HepG2 (cell line): Measurements from ENCODE around the gene PBX1. TPM values are rescaled to one million over a fixed set of nuclear protein-coding genes. Genes with fewer than 3 reads are reported as not detected.

Source experiments
- ATAC-seq: fragments of 200-7000 bp; cut with Tn5 transposase; 3 replicates; pipeline ENCODE4 v1.9.1; 2020; ENCODE audit warnings: mild to moderate bottlenecking, moderate library complexity
- BruUV-seq: library from RNA; stranded (reverse); fragments of 400-500 nt; replicated peaks from 2 replicates; lab custom pipeline; 2021; lab: Mats Ljungman, UMichigan
- CTCF ChIA-PET: fragments of 300-600 bp; formaldehyde crosslinking; extraction: SDS; loops from one replicate; lab custom pipeline; 2021; ENCODE audit warnings: low total read pairs, inconsistent platforms, low intra/inter-chr PET ratio; lab: Yijun Ruan, JAX
- POLR2A ChIA-PET: fragments of 350-600 bp; sonication (Branson Sonifier 250); formaldehyde crosslinking; loops from one replicate; lab custom pipeline; 2020; ENCODE audit warnings: antibody characterized with exemption, inconsistent platforms; lab: Yijun Ruan, JAX
- DNase-seq: peaks from one replicate; pipeline ENCODE4 v3.0.0-alpha.2; 2015; ENCODE audit warnings: low spot score
- FAIRE-seq: peaks from 3 replicates; lab custom pipeline; 2011; peaks lifted over from hg19 to GRCh38; lab: Jason Lieb, UNC
- H2AFZ ChIP-seq: one replicate; pipeline ENCODE4 v1.6.1; 2011; ENCODE audit warnings: low read length, inconsistent platforms
- H3K27ac ChIP-seq: fragments of 300-600 bp; 3 replicates; pipeline ENCODE4 v1.8.0; 2011; ENCODE audit warnings: mixed run types, mild to moderate bottlenecking, mixed read lengths, low read length, inconsistent platforms; ENCODE audit not compliant: insufficient read depth; ENCODE audit errors: extremely low read length
- H3K27me3 ChIP-seq, 2 experiments: fragments of 200-600 bp in 1 of 2; 2 replicates in 1 of 2; 3 replicates in 1 of 2; pipeline versions ENCODE4 v1.6.0 to v1.8.0; 2011; ENCODE audit warnings: low read length in 2 of 2, mild to moderate bottlenecking in 2 of 2, moderate library complexity in 2 of 2, inconsistent platforms in 1 of 2; ENCODE audit not compliant: insufficient read depth in 2 of 2, control insufficient read depth in 1 of 2
- H3K36me3 ChIP-seq, 2 experiments: fragments of 200-600 bp in 1 of 2; replicated peaks in 1 of 2; 2 replicates in 1 of 2; 3 replicates in 1 of 2; pipeline versions ENCODE4 v1.5.1 to v1.8.0; 2011; ENCODE audit warnings: low read length in 2 of 2, inconsistent platforms in 1 of 2; ENCODE audit not compliant: insufficient read depth in 2 of 2, control insufficient read depth in 1 of 2
- H3K4me1 ChIP-seq: 2 replicates; pipeline ENCODE4 v1.5.1; 2012; ENCODE audit warnings: low read length, inconsistent platforms; ENCODE audit not compliant: insufficient read depth
- H3K4me2 ChIP-seq: 2 replicates; pipeline ENCODE4 v1.6.0; 2011; ENCODE audit warnings: low read depth, low read length, inconsistent platforms
- H3K4me3 ChIP-seq, 3 experiments: fragments of 200-600 bp in 1 of 3; sonication (generic), shearing (Covaris generic) in 1 of 3; replicated peaks in 1 of 3; 2 replicates each; pipeline ENCODE4 v1.5.1; 2011 to 2016; ENCODE audit warnings: low read length in 3 of 3, inconsistent platforms in 2 of 3, low read depth in 2 of 3, mild to moderate bottlenecking in 2 of 3, control low read depth in 1 of 3, mixed read lengths in 1 of 3; ENCODE audit not compliant: insufficient read depth in 1 of 3
- H3K79me2 ChIP-seq: one replicate; pipeline ENCODE4 v1.6.1; 2011; ENCODE audit warnings: low read length, inconsistent platforms; ENCODE audit not compliant: insufficient read depth
- H3K9ac ChIP-seq: 2 replicates; pipeline ENCODE4 v1.6.0; 2011; ENCODE audit warnings: mild to moderate bottlenecking, low read depth, low read length, inconsistent platforms; ENCODE audit not compliant: insufficient read depth
- H3K9me3 ChIP-seq: 2 replicates; pipeline ENCODE4 v1.5.1; 2012; ENCODE audit warnings: mild to moderate bottlenecking, low read length
- H4K20me1 ChIP-seq: 2 replicates; pipeline ENCODE4 v1.6.0; 2011; ENCODE audit warnings: inconsistent platforms, mild to moderate bottlenecking, low read length, moderate library complexity; ENCODE audit not compliant: insufficient read depth
- FIP1L1 ChIP-seq: fragments of 200-400 bp; formaldehyde crosslinking; IDR thresholded peaks from 2 replicates; pipeline ENCODE4 v1.6.1; 2018; ENCODE audit warnings: low read depth, mild to moderate bottlenecking, low read length, moderate library complexity, borderline replicate concordance; ENCODE audit not compliant: insufficient read depth
- IRX3 ChIP-seq: sonication (generic); formaldehyde crosslinking; IDR thresholded peaks from 2 replicates; pipeline ENCODE4 v1.8.1; 2023; ENCODE audit warnings: mild to moderate bottlenecking, low read depth, missing genetic modification reagents, borderline replicate concordance
- RFX1 ChIP-seq: fragments of 450-650 bp; IDR thresholded peaks from 2 replicates; pipeline ENCODE4 v1.6.1; 2017
- SIN3A ChIP-seq: IDR thresholded peaks from 2 replicates; pipeline ENCODE4 v1.6.1; 2011; ENCODE audit warnings: low read depth, mild to moderate bottlenecking, control low read depth, low read length, borderline replicate concordance
- SOX6 ChIP-seq, 2 experiments: fragments of 450-650 bp in 1 of 2; sonication (generic) in 1 of 2; formaldehyde crosslinking in 1 of 2; IDR thresholded peaks; 2 replicates each; pipeline versions ENCODE4 v1.4.0 to v1.6.1; 2017 to 2020; ENCODE audit warnings: antibody characterized with exemption in 1 of 2, mild to moderate bottlenecking in 1 of 2, missing genetic modification reagents in 1 of 2
- TAF15 ChIP-seq: fragments of 200-400 bp; formaldehyde crosslinking; IDR thresholded peaks from one replicate; pipeline ENCODE4 v1.6.1; 2018; ENCODE audit warnings: mild to moderate bottlenecking, low read depth, low read length; ENCODE audit not compliant: poor library complexity, severe bottlenecking
- TCF7L2 ChIP-seq: IDR thresholded peaks from 2 replicates; pipeline ENCODE4 v1.6.1; 2011; ENCODE audit warnings: mild to moderate bottlenecking, low read depth, low read length, moderate library complexity
- ZNF570 ChIP-seq: sonication (generic); formaldehyde crosslinking; IDR thresholded peaks from 2 replicates; pipeline ENCODE4 v1.4.0; 2020; ENCODE audit warnings: mild to moderate bottlenecking, missing genetic modification reagents, borderline replicate concordance
- ZNF75D ChIP-seq: sonication (generic); formaldehyde crosslinking; IDR thresholded peaks from 2 replicates; pipeline ENCODE4 v1.8.1; 2023; ENCODE audit warnings: missing genetic modification reagents, mild to moderate bottlenecking, borderline replicate concordance
- ZNF781 ChIP-seq: sonication (generic); formaldehyde crosslinking; IDR thresholded peaks from 2 replicates; pipeline ENCODE4 v1.5.1; 2020; ENCODE audit warnings: borderline replicate concordance, mild to moderate bottlenecking, missing genetic modification reagents; ENCODE audit errors: not compliant biosample characterization
- ZNF792 ChIP-seq: IDR thresholded peaks from 2 replicates; pipeline ENCODE4 v1.6.1; 2016
- ZSCAN31 ChIP-seq: sonication (generic); formaldehyde crosslinking; IDR thresholded peaks from 2 replicates; pipeline ENCODE4 v1.5.0; 2020; ENCODE audit warnings: low read depth, mild to moderate bottlenecking, missing genetic modification reagents
- WGBS: methylation state at CpG from one replicate; pipeline ENCODE4 v1.1.6; 2017; ENCODE audit warnings: low lambda C conversion rate; 5-methylcytosine and 5-hydroxymethylcytosine counted together
- in situ Hi-C: cut with HindIII; loops from 2 replicates; pipeline ENCODE4 v1.10.0; 2017; ENCODE audit warnings: low pct_unique_long_range_greater_than_20kb; ENCODE audit not compliant: extremely low pct_ligation_motif_present
- intact Hi-C: fragments of 100-400 bp; cut with micrococcal nuclease; formaldehyde crosslinking; loops from one replicate; pipeline ENCODE4 v1.10.0; 2022; ENCODE audit not compliant: unreplicated experiment
- polyA plus RNA-seq, 8 experiments: library from polyadenylated mRNA; depleted of rRNA in 3 of 8; stranded (reverse) in 7 of 8; unstranded in 1 of 8; fragments of >200 nt; fragmentation: Illumina TruSeq in 4 of 8; extraction: Trizol in 4 of 8; gene quantifications; 2 replicates each; pipeline versions ENCODE4 v1.2.1 to v1.2.3, GENCODE V29; 2011 to 2016; ENCODE audit warnings: low read depth in 4 of 8, missing spikeins in 1 of 8, mixed read lengths in 1 of 8; ENCODE audit not compliant: insufficient read depth in 1 of 8
- total RNA-seq, 5 experiments: library from RNA; depleted of rRNA; stranded (reverse); fragments of >200 nt; fragmentation: Illumina TruSeq; extraction: Trizol; gene quantifications; 2 replicates each; pipeline ENCODE4 v1.2.3, GENCODE V29; 2016; ENCODE audit warnings: low read depth in 1 of 5
- TF ChIP-seq, protein P1 (sequence below): sonication (generic); formaldehyde crosslinking; IDR thresholded peaks from 2 replicates; pipeline ENCODE4 v1.5.0; 2020; ENCODE audit warnings: missing genetic modification reagents
- TF ChIP-seq, protein P2 (sequence below): IDR thresholded peaks from 2 replicates; pipeline ENCODE4 v1.6.1; 2016; ENCODE audit warnings: missing biosample characterization, missing genetic modification reagents, low read depth
- TF ChIP-seq, protein P3 (sequence below): sonication (generic); formaldehyde crosslinking; IDR thresholded peaks from 2 replicates; pipeline ENCODE4 v1.5.0; 2020; ENCODE audit warnings: mild to moderate bottlenecking, low read depth, missing genetic modification reagents, borderline replicate concordance

PBX1 gene
- total and polyA plus RNA-seq, 2 of the 13 experiments (the other 11 are each of a cell fraction or from before 2014, with no cell fraction given), result 0.24 TPM; not detected in 1

DNA sequence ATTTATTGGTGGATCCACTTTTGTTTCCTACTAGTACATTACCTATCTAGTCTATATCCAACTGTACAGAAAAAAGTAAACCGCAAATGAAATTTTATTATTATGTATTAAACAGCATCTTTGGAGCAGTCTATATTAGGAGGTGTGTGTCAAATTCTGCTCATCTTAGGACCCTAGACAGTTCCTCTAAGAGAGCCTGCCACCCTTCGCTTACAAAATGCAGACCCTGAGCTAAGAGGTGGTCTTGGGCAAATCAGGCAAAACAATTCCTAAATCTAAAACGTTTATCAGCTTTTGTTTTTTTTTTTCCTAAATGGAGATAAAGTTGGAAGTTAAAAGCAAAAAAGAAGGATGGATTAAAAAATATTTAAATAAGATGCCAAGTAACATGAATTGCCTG, 85.3 kb downstream of the PBX1 start:
- Histone ChIP-seq H3K9ac (no peak overlapping the region), H3K4me3 (no peak overlapping the region), H3K27me3 (no peaks in the 10 kb centered on the region), H3K27ac (no peak overlapping the region), H3K79me2 (no peaks in the 10 kb centered on the region), H4K20me1 (no peaks in the 10 kb centered on the region), H2AFZ (no peak overlapping the region), H3K4me2 (no peak overlapping the region), H3K4me1 (no peaks in the 10 kb centered on the region), H3K36me3 (no peaks in the 10 kb centered on the region), H3K9me3 (no peaks in the 10 kb centered on the region)
- POLR2A ChIA-PET, result no interaction called here
- FAIRE-seq (no peak), ATAC-seq (no peak), DNase-seq (no peak)
- BruUV-seq, result no TSS peak
- in situ Hi-C loops (no loop called here), intact Hi-C loops (no loop called here)
- TF ChIP-seq RFX1 (no peak), SIN3A (no peak), TCF7L2 (no peak)
- CTCF ChIA-PET, result no interaction called here
- 29% methylated on average over 3 of the region's 3 CpGs for WGBS

DNA sequence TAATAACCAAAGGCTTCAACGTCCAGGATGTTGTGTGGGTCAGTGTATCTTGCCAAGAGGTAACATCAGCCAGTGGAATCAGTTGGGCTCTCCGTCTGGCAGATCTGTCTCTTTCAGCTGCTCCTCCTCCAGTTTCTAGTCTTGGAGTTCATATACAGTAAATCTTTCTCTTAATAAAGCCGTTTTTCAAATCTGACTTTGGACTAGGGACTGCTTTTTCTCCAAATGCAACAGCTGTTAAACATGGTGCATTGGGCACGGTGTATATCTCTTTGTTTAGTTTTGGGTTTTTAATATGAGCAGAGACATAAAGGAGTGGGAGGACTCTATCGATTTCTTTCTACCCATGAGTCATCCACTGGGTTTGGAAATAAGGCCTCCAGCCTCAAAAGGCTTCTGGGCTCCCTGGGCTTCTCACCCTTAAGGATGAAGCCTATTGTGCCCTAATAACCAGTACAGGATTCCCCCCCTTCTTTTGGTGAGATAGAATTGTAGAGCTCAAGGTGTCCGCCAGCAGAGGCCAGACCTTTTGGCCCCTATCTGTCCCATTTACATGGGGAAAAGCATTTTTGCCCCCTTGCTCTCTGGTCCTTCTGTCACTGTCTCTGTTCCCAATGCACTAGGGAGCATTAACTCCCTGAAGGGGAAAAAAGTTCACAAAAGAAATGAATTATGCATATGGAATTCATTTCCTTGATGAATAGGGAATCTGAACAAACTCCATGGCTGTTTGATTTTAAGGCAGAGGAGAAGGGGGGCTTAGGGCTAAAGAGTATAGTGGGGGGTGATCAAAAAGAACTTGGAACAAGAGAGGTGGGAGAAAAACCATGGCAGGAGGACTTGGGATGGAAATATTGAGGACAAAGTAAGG, 86.0 kb downstream of the PBX1 start:
- H3K79me2 ChIP-seq, result no peaks in the 10 kb centered on the region
- intact Hi-C loops (no loop called here), in situ Hi-C loops (no loop called here)
- no peak overlapping the region for H3K9ac ChIP-seq
- ATAC-seq (no peak), FAIRE-seq (no peak), DNase-seq (no peak)
- no peaks in the 10 kb centered on the region for H3K27me3 ChIP-seq
- ChIA-PET CTCF (no interaction called here), POLR2A (no interaction called here)
- no TSS peak for BruUV-seq
- H3K27ac ChIP-seq, result no peak overlapping the region
- no peak overlapping the region for H2AFZ ChIP-seq
- no peak overlapping the region for H3K4me2 ChIP-seq
- no peaks in the 10 kb centered on the region for H4K20me1 ChIP-seq
- 10% methylated on average over 6 of the region's 6 CpGs for WGBS
- H3K36me3 ChIP-seq, result no peaks in the 10 kb centered on the region
- no peaks in the 10 kb centered on the region for H3K9me3 ChIP-seq
- H3K4me3 ChIP-seq, result no peak overlapping the region
- H3K4me1 ChIP-seq, result no peaks in the 10 kb centered on the region
- TF ChIP-seq TAF15 (no peak), ZNF75D (CRISPR knock-in tag) (no peak), ZNF570 (no peak), ZSCAN31 (CRISPR knock-in tag) (no peak), FIP1L1 (no peak), IRX3 (no peak), ZNF781 (CRISPR knock-in tag) (no peak), SOX6 (IDR thresholded peaks at IDR 0.05) (no peak), SOX6 (CRISPR knock-in tag; IDR thresholded peaks at IDR 0.05) (no peak), ZNF792 (CRISPR knock-in tag) (no peak)
- TF ChIP-seq, protein P1, sequence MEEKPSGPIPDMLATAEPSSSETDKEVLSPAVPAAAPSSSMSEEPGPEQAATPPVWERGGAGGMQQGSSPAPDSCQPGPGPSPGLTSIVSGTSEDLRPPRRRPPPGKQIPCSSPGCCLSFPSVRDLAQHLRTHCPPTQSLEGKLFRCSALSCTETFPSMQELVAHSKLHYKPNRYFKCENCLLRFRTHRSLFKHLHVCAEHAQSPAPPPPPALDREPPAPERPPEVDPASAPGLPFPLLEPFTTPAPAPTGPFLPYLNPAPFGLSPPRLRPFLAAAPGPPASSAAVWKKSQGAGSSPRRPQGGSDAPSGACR (CRISPR knock-in tag), result no peak
- TF ChIP-seq, protein P2, sequence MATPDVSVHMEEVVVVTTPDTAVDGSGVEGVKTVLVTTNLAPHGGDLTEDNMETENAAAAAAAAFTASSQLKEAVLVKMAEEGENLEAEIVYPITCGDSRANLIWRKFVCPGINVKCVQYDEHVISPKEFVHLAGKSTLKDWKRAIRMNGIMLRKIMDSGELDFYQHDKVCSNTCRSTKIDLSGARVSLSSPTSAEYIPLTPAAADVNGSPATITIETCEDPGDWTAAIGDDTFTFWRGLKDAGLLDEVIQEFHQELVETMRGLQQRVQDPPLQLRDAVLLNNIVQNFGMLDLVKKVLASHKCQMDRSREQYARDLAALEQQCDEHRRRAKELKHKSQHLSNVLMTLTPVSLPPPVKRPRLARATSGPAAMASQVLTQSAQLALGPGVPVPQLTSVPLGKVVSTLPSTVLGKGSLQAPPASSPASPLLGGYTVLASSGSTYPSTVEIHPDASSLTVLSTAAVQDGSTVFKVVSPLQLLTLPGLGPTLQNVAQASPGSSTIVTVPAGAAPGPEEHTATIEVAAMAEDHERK, result no peak
- TF ChIP-seq, protein P3, sequence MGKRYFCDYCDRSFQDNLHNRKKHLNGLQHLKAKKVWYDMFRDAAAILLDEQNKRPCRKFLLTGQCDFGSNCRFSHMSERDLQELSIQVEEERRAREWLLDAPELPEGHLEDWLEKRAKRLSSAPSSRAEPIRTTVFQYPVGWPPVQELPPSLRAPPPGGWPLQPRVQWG (CRISPR knock-in tag), result no peak
